ENCODE data around the gene CUTC.

Gene CUTC

DNA sequence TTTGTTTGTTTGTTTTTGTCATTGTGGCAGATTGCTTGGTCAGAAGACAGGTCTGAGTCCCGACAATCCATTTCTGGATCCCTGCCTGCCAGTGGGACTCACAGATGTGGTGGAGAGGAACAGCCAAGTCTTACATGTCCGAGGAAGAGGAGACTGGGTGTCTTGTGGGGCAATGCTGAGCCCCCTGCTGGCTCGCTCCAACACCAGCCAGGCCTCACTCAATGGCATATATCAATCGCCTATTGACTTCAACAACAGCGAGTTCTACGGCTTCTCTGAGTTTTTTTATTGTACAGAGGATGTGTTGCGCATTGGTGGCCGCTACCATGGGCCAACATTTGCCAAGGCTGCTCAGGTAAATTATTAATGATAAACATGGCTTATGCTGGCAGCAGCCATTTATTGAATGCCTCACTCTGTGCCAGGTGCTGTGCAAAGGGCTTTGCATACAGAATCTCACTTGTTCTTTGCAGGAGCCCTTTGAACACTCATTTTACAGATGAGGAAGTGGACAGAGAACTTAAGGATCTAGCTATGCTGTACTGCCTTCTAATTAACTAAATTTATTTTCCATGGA lies 33.4 kb upstream of the CUTC start:
- DNase-seq (ENCODE audit: low read depth), result no peak
- H3K4me3 ChIP-seq (ENCODE audit: low read length), result no peak overlapping the region
- TF ChIP-seq, protein P1, sequence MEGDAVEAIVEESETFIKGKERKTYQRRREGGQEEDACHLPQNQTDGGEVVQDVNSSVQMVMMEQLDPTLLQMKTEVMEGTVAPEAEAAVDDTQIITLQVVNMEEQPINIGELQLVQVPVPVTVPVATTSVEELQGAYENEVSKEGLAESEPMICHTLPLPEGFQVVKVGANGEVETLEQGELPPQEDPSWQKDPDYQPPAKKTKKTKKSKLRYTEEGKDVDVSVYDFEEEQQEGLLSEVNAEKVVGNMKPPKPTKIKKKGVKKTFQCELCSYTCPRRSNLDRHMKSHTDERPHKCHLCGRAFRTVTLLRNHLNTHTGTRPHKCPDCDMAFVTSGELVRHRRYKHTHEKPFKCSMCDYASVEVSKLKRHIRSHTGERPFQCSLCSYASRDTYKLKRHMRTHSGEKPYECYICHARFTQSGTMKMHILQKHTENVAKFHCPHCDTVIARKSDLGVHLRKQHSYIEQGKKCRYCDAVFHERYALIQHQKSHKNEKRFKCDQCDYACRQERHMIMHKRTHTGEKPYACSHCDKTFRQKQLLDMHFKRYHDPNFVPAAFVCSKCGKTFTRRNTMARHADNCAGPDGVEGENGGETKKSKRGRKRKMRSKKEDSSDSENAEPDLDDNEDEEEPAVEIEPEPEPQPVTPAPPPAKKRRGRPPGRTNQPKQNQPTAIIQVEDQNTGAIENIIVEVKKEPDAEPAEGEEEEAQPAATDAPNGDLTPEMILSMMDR (conservative IDR thresholded peaks at IDR 0.05; ENCODE audit: low read length), result no peak

DNA sequence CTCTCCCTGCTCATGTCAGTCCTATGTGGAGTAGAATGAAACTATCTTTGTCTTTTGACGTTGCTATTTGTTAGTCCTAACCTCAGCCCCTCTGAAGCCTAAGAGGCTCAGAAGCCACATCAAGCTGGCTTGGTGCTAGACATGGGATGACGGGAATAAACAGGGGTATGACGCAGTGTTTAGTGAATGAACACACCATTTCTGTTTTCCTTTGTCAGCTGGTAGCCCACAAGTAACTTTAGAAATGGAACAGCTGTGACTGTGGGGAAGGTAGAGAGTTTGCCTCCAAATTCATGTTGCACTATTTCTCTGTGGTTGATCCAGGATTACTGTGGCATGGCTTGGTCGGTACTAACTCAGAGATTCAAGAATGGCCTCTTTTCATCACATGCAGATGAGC lies 31.4 kb upstream of the CUTC start:
- TF ChIP-seq, protein P1 (conservative IDR thresholded peaks at IDR 0.05; ENCODE audit: low read length), result no peak
- no peak overlapping the region for H3K4me3 ChIP-seq (ENCODE audit: low read length)
- no peak for DNase-seq (ENCODE audit: low read depth)

DNA sequence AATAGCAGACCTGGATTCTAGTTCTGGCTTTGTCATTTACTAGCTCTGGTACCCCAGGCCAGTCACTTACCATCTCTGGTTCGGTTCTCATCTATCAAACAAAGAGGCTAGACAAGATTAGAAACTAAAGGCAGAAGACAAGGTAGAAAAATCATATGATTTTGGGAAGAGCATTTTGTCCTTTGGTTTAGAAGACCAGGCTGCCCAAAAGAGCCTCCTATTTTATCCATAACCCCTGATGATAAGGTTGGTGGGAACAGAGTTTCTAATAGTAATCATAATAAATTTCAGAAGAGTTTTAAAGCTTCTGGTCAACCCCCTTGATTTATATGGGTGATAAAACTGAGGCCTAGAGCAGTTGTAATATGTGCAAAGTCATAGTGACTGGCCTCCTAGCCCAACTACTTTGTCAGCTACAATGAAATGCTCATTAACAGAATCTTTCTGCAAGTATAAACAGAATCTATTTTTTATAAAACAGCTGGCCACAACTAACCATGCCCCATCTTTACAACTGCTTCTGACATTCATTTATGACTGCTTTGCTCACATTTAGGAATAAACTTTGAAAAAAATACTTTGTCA lies 23.5 kb upstream of the CUTC start:
- DNase-seq (ENCODE audit: low read depth), result peak; percentile 81
- TF ChIP-seq, protein P1 (conservative IDR thresholded peaks at IDR 0.05; ENCODE audit: low read length), result no peak

DNA sequence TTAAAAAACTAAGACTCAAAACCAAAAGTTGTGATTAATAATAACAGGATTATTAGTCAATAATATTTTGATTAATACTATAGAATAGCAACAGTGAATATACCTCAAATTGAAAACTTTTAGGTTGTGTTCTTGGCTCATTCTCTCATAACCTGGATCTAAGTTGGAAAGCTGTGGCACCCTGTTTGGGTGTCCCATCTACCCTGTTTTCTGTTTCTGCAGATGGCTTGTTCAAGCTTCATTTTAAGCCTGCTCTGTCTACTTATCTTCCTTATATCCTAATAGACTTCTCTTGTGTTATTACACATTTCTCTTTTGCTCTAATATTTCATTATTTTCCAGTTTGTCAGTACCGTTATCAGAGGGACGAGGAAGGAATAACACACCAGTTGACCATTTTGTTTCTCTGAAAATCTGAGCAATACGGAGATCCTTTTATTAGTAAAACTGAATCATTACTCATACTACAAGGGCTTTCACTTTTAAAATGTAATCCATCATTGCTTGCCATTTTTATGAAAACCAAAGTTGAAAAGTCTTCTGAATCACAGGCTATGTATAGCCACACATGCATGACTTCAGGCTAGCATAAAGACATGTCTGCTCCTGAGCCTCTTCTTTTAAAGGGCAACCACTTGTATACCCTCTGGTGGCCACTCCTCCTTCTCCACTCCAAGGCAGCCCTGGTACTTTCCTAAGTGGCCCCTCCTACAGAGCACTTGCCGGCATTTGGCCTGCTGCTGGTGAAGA lies 22.4 kb upstream of the CUTC start:
- H3K4me3 ChIP-seq (ENCODE audit: low read length), result no peak overlapping the region
- TF ChIP-seq, protein P1 (conservative IDR thresholded peaks at IDR 0.05; ENCODE audit: low read length), result no peak
- DNase-seq (ENCODE audit: low read depth), result peak; percentile 38

More for the DNA sequence above, 23.5 kb upstream of the CUTC start:
- H3K4me3 ChIP-seq (ENCODE audit: low read length), result no peak overlapping the region

DNA sequence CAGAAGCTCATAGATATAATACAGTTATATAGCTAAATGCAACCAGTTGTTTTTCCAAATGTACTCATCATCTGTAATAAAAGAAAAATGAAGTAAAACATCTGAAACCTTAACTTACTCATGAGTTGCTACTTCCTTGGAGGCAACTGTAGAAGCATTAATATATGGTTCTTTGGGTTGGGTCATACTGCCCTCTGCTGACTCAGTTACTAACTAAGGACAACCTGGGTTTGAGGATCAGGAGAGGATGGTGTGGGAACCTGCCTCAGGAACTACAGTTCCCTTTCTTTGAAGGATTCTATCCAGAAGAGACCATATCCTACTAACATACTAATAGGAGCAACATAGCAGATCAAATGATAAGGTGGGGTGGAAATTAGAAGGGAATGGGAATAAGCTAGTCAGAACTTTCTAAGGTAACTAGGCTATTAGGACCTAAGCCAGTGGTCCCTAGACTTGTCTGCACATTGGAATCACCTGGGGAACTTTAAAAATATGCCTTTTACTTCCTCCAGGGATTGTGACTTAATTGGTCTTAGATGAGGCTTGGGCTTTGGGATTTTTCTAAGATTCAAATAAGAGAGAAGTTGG lies 20.8 kb upstream of the CUTC start:
- TF ChIP-seq, protein P1 (conservative IDR thresholded peaks at IDR 0.05; ENCODE audit: low read length), result peak; percentile 80
- H3K4me3 ChIP-seq (ENCODE audit: low read length), result no peak overlapping the region
- DNase-seq (ENCODE audit: low read depth), result peak; percentile 79

DNA sequence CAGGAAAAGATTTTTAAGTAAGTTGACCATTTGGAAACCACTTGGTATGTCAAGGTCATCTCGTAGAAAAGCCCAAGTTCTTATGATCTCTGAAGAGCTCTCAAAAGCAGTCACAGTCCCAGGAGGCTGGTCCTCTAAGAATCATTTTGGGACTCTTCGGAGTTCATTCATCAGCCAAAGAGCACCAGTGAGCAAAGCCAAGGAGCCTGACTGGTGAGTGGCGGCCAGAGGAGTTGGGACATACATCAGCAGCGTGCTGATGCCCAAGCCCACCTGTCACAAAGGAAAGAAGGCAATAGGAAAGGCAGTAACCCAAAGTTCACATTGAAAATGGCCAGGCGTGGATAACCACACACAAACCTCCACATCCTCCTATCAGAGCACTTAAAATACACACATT lies 17.6 kb upstream of the CUTC start:
- DNase-seq (ENCODE audit: low read depth), result no peak
- TF ChIP-seq, protein P1 (conservative IDR thresholded peaks at IDR 0.05; ENCODE audit: low read length), result no peak

More for the DNA sequence above, 17.6 kb upstream of the CUTC start:
- H3K4me3 ChIP-seq (ENCODE audit: low read length), result no peak overlapping the region
